SKM-1 (cell line): ENCODE data around the gene CCDC68.

Experiments
- DNase-seq: peaks from one replicate; lab custom pipeline; 2025; ENCODE audit not compliant: unreplicated experiment; lab: John Stamatoyannopoulos, UW

Gene CCDC68

DNA sequence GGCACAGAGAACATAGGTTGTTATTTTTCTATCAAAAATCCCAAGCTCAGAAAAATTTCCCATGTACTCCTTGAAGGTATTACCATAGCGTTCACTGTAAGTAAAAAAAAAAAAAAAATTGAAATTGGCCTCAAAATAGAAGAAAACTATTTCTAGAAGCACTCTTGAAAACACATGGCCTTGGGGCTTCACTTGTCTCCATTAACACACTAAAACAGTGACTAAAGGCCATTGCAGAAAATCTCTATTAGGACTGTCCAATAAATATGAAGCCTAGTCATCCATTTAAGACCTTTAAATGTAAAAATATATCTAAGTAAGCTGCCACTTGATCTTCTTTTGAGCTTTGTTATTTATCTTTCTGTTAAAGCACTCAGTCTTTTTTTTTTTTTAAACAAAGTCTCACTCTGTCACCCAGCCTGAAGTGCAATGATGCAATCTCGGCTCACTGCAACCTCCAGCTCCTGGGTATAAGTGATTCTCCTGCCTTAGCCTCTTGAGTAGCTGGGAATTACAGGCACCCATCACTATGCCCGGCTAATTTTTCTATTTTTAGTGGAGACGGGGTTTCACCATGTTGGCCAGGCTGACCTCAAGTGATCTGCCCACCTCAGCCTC, 35.8 kb downstream of the CCDC68 start:
- DNase-seq, result no peak

- no peak for DNase-seq
These were observed 39.8 kb downstream of the CCDC68 start for GRCh38 chr18:54919412-54919811.

DNA sequence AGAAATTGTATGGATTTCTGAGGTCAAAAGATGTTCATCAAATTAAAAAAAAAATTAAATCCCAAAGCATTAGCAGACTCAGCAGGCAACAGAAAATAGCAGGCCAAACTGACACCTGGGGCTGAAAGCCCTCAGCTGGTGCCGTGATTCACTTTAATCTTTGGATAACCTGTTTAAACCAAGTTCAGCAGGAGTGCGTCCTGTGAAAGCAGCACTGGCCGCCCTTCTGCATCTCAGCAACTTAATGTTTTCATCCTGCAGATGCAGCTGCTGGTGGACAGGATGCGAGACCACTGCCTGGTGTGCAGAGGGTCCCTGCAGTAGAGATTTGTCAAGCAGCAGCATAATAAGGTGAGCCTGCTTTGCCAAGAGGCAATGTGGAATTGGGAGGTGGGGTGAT, 41.2 kb downstream of the CCDC68 start:
- no peak for DNase-seq

DNA sequence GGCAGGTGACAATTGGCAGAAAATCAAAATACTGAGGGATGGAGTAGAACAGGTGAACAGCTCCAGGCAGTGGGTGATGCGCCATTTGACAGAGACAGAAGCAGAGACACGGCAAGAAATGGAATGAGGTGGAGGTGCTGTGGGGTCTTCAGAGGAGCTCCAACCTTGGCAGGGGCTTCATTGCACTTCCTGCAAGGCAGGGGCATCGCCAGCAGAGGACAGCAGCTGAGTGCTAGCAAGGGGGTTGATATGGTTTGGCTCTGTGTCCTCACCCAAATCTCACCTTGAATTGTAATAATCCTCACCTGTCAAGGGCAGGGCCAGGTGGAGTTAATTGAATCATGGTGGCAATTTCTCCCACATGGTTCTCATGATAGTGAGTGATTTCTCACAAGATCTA, 42.8 kb downstream of the CCDC68 start:
- DNase-seq, result no peak

- no peak for DNase-seq
These were observed 44.4 kb downstream of the CCDC68 start for GRCh38 chr18:54914816-54915215.

- DNase-seq, result no peak
These were observed 47.7 kb downstream of the CCDC68 start for GRCh38 chr18:54911551-54911950.

- no peak for DNase-seq
These were observed 48.9 kb downstream of the CCDC68 start for GRCh38 chr18:54910161-54910919.

GRCh38 chr18:54909538-54909937, 49.7 kb downstream of the CCDC68 start:
- DNase-seq, result no peak

DNA sequence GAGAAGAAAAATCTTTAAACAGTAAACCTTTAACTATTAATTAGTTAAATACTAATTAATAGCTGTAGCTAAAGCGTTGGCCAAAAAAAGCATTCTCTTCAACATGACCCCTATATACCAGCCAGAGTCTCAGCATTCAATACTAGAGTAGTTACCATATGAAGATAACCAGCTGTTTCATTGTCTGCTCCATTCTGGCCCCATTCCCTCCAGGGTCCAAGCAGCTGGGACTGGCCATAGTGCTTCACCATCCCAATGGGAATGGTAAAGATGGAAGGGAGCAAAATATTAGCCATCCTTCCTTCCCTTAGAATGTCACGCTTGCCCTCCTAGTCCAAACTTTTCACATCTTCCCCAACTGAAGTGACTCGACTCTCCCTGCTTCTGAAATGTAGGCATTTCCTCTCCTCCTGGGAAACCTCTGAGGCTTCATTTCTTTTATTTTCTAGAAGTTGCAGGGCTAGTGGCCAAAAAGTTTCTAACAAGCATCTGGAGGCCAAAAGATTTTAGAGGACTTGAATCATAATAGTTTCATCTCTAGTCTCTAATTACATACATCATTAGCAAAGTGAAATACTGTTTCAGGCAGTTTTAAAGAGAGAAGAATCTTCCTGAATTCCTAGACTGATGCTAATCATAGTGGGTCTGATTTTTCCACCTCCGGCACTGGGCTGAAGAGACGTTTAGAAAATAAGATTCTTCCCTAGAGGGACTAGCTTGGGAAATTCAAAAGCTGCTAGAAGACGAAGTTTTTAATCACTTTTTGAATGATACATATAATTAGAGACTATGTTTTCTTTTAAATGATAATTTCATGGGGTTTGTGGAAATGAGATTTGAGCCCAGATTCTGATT, 52.7 kb downstream of the CCDC68 start:
- no peak for DNase-seq

DNA sequence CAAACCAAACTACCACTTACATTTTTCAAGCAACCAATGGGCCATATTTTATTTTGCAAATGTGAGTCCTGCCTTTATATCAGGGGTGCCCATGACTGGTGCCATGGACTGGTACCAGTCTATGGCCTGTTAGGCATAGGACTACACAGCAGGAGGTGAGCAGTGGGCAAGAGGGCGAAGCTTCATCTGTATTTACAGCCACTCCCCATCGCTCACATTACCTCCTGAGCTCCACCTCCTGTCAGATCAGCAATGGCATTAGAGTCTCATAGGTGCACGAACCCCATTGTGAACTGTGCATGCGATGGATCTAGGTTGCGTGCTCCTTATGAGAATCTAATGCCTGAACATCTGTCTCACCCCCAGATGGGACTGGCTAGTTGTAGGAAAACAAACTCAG, 53.6 kb downstream of the CCDC68 start:
- no peak for DNase-seq

DNA sequence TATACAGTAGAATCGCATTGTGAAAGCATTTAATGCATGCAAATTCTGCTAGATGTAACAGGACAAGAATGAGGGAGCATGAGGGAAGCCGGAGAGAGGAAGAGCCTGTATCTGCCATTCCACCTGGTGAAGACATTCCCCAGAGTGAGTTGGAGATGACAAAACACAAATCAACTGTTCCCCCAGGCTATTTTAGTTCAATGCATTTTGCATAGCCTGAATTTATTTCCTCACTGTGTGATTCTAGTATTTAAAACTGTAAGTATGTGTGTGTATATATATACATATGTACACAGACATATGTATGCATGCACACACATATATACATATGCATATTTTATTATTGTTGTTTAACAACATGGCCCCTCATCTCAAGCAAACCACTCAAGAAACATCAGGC, 54.7 kb downstream of the CCDC68 start:
- DNase-seq, result no peak

DNA sequence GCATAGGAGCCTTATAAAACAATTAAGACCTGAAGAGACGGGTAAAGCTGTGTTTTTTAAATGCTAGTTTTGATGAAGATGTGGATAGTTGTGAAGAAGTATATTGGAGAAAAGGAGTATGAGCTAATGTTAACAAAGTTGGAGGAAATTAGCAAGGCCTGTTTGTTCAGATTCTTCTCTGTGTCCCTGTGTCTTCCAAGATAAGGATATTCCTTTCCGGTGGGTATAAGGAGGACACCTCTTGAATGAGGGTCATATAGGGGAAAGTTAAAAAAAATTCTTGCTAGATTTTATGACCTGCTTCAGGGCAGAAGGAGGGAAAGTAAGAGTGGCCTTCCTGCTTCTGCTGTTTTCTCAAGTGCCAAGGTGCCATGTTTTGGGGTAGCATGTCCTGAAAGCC, 59.0 kb downstream of the CCDC68 start:
- no peak for DNase-seq

DNA sequence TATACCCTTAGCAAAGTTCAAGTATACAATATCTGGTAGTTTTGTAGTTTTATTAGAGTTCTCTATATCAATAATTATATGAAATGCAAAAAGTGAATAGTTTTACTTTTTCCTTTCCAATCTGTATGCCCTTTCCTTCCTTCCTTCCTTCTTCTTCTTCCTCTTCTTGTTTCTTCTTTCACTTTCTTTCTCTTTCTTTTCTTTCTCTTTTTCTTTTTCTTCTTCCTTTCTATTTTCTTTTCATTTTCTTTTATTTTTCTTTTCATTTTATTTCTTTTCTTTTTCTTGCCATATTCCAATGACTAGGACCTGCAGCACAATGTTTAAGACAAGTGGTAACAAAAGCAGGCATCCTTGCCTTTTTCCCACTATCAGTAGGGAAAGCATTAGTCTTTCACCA, 59.8 kb downstream of the CCDC68 start:
- DNase-seq, result no peak

DNA sequence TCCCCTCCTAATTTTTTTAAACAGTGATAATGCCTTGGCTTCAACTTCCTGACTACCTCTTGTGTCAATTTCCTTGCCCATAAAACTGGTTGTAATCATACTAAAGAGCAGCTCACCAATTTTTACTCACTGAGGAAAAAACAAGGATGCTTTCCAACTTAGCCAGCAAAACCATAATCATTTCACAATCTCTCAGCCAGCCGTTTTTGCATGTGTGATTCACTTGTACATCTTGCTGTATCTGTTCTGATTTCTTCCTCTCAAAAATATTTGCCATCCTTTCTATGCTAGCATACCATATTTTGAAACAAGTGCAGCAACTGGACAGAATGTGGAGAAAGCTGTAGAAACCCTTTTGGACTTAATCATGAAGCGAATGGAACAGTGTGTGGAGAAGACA, 70.3 kb downstream of the CCDC68 start:
- no peak for DNase-seq

DNA sequence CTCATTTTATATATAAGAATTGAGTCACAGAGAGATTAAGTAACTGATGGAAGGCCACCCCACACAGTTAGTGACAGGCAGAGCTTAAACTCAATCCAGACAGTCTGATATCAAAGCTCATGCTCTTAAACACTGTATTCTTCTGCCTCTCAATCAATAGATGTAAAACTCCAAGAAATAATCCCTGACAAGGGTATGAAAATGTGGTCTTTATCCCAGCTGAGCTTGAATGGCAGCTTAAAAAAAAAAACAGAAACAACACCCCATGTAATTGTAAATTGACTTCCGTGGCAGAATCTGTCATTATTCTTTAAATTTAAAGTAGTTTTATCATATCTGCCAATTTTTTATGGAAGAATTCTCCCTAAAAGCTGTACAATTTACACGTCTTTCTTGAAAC, 70.9 kb downstream of the CCDC68 start:
- DNase-seq, result no peak

DNA sequence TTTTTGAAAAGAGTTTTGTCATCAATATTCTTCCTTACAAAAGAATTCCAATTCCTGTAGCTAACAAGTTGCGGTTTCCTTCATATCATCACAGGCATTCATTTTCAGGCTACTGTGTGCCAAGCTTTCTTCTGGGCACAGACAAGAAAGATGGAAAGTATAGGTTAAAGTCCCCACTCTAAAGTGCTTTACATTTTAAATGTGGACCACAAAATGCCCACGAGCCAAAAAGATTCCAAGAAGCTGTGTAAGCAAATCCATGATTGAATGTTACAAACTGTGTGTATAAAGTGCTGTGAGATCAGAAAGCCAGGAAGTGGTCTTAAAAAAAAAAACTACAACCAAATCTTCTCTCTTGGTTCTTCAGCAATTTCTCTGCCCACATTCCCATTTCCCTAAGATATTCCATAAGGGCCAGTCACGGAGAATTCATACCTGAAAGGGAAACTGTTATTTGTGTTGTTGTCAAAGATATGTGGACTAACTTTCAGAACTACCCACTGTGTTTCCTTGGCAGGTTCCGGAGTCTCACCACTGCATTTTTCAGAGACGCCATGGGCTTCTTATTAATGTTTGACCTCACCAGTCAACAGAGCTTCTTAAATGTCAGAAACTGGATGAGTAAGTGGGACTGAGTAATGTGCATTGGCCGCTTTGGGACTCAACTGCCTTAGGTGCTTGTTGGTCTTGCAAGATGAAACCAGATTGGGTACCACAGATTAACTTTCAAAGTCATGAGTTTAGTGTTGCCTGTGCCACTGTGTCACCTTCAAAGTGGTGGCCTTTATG, 75.3 kb downstream of the CCDC68 start:
- DNase-seq, result no peak

- DNase-seq, result no peak
These were observed 76.9 kb downstream of the CCDC68 start for GRCh38 chr18:54882318-54882717.

DNA sequence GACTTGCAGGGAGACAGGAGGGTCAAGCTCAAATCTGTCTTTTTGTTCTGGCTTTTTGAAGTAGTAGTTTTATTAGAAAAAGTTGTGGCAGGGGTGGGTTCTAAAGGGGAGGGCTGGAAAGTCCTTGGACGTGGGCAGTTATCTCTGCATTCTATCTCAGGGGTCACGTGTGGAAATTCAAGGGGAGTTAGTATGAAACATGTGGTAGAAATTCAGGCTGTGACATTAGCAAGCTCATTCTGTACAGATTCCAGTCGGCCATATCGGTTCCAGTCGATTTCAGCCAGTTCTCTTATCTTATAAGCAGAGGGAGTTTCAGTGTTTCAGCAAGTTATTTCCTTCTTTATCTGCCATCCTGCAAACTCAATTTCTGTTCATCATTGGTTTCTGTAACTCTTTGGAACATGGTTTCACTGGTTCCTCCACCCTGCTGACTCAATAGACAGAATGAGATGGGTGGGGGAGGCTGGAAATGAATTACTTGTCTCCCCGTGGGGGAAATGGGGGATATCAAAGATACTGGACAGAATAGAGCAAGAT, 78.0 kb downstream of the CCDC68 start:
- no peak for DNase-seq

DNA sequence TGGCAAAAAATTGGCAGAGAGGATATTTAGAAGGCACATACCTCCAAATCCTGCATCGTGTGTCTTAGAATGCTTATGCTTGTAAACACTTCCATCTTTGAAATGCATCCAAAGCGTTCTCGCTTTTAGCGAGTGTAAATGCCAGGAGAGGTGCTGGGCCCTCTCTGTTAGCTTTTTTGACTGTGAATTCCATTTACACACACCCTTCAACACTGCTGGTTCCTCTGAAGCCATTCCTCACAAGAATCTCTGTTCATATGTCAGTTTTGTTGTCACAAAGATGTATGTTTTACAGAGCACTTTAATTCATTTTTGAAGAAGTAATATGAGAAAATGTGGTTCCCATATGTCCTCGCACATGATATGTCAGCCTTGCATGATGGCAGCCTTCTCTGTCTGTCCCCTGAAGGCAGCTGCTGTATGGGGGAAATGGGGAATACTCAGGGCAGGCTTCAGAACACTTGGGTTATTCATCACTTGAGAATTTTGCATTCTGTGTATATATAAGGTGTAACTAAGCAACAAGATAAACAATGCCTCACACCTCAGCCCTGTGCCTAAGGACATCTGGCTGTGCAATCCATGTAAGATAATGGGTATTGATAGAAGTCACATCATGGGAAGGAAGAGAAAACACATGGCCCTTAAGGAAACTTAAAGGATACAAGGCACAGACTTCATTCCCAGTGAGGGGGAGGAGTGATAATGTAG, 78.7 kb downstream of the CCDC68 start:
- DNase-seq, result no peak

DNA sequence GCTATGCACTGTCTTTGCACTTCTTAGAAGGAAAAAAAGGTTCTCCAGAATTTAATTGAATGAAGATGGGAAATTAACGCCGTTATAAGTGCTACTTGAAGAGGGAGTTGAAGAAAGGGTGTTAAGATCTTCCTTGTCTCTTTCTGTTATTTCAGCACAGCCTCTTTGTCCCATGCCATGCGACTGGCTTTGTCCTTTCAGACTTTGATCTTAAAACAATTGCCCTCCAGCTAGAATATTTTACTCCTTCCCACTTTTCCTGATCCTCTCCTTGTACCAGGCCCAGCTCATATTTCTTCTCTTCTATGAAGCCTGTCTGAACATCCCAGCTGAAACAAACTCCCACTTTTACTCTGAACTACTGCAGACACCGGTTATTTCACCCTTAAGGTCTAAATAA, 79.6 kb downstream of the CCDC68 start:
- DNase-seq, result no peak
